Spleen (tissue), 7 donors: ENCODE results near the gene CADM2.

Source experiments
- CTCF ChIP-seq, 11 experiments: fragments of 200-600 bp in 7 of 11; fragments of 450-650 bp in 4 of 11; sonication (generic) in 4 of 11; IDR thresholded peaks in 8 of 11; conservative IDR thresholded peaks in 3 of 11; 1 replicate in 7 of 11; 2 replicates in 4 of 11; pipeline versions ENCODE4 v1.4.0 to v1.8.0; 2016 to 2021; ENCODE audit warnings: antibody characterized with exemption in 11 of 11, inconsistent platforms in 4 of 11, mild to moderate bottlenecking in 1 of 11
- POLR2AphosphoS5 ChIP-seq, 3 donors: sonication (generic); formaldehyde crosslinking; IDR thresholded peaks; one replicate each; pipeline ENCODE4 v1.5.1; 2017; ENCODE audit warnings: antibody characterized with exemption in 3 of 3
- donor health status: DM: no; HTN: no; CAD: no; lungs with moderate emphysema.
- donor health status: DM: no; HTN: no; CAD: no.
- donor health status: DM: no; HTN: no; CAD: no.

- TF ChIP-seq CTCF (IDR thresholded peaks at IDR 0.05 in 8 of 11, conservative IDR thresholded peaks at IDR 0.05 in 3 of 11) (no peak), POLR2AphosphoS5 (IDR thresholded peaks at IDR 0.05) (no peak)
Observed at GRCh38 chr3:85837402-85837801, 878.6 kb downstream of the CADM2 start.
